Stimulated activated CD4-positive, alpha-beta T cell treated with anti-CD3 and anti-CD28 coated beads, Interleukin-12 subunit alpha, Interleukin-12 subunit beta, amount 100 ng/mL, for 24 hours (primary cell): ENCODE data around the gene LRCH1.

Experiments
- DNase-seq, 2 experiments: peaks; one replicate each; pipeline ENCODE4 v3.0.0-alpha.2; 2020; ENCODE audit warnings: low read depth in 2 of 2

The LRCH1 gene

DNA sequence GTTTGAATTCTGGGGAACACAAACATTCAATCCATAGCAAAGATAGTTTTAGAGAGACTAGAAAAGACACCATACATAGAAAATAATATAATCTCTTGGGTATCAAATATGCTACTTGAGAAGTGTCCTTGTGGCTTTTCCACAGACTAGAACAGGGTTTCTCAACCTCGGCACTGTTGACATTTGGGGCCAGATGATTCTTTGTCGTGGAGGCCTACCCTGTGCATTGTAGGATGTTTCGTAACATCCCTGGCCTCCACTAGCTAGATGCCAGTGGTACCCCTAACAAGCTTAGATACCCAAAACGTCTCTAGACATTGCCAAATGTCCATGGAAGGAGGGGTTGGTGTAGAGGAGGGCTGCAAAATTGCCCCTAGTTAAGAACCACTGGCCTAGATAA is 246.2 kb downstream of the LRCH1 start:
- DNase-seq, result no peak

DNA sequence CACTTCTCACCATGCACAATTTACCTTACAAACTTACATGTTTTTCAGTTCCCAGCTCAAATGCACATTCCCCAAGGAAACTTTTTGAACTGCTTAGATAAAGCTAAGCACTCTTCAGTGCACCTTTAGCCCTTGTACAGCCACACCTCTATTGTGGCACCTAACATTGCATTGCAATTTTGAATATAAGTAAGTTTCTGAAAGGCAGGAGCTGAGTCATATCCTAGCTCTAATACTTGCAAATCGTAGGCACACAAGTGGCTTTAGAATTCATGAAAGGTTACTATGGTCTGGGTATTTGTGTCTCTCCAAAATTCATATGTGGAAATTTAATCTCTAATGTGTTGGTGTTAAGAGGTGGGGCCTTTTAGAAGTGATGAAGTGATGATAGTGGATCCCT is 248.9 kb downstream of the LRCH1 start:
- DNase-seq, result no peak
